ENCODE measurements around the gene TICAM2.

DNA sequence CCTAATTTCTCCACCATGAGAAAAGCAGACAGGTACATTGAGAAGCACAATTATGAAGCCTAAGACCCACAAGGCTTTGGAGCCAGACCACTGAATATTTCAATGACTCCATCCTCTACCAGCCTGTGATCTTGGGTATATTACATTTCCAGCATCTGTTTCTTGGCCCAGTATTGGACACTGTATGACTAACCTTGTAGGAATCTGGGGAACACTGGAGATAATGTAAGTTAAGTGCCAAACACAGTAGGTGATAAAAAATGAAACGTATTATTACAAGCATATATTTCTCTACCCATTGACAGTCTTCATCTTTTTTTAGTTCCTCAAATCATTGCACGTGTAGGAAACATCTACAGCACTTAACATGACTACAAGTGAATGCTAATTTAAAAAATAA, 29.1 kb downstream of the TICAM2 start:
- TF ChIP-seq ZNF274 (IDR thresholded peaks at IDR 0.05; ENCODE audit: low read depth, low read length) (no peak), SUZ12 (IDR thresholded peaks at IDR 0.05; ENCODE audit: extremely low read depth, insufficient read depth, insufficient read length) (no peak), YY1 (IDR thresholded peaks at IDR 0.05; ENCODE audit: insufficient read depth, insufficient read length) (no peak)

Measured in NT2/D1 (cell line).